HEK293 (cell line): Measurements from ENCODE around the gene FAM216B.

Experiments
- CTCF ChIP-seq: fragments of 450-650 bp; formaldehyde crosslinking; IDR thresholded peaks from 2 replicates; pipeline ENCODE4 v1.5.1; 2016; ENCODE audit warnings: missing biosample characterization, missing genetic modification characterization
- GFI1B ChIP-seq: fragments of 450-650 bp; formaldehyde crosslinking; IDR thresholded peaks from 2 replicates; pipeline ENCODE4 v1.5.1; 2016; ENCODE audit warnings: missing biosample characterization, missing genetic modification characterization
- ZBTB7A ChIP-seq: fragments of 450-650 bp; formaldehyde crosslinking; IDR thresholded peaks from 2 replicates; pipeline ENCODE4 v1.5.1; 2016; ENCODE audit warnings: low read depth, missing biosample characterization, missing genetic modification characterization

DNA sequence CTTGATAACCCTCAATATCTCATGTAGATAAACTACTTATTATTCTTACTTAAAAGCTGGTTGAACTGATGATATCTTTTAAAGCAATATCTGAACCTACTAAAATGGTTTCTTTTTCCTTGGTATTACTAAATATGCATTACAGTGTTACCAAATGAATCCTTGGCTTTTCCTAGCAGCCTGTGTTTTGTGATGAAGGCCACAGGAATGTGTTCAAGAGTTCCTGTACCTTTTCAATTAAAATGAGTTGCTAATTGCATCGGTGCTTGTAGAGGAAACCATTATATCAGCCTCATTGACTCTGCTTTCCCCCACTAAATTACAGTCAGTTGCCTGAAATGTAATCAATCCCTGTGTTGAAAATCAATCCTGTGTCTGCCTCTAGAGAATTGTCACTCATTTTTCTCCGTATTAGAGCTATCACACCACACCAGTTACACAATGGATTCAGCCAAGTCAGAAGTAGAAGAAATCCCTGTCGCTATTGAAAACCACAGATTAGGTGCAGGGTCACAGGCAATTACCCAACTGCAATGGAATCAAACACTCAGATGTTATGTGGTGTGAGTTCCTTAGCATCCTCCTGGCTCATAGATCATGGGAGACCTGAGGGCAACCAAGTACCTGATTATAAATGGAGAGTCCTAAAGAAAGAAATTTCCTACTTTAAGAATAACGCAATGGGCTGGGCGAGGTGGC is 13.3 kb downstream of the FAM216B start:
- TF ChIP-seq ZBTB7A (tag by site-specific recombination) (no peak), GFI1B (tag by site-specific recombination) (no peak), CTCF (no peak)
